GM12872 (cell line): Measurements from ENCODE around the gene OSBPL8.

ENCODE experiments used
- CTCF ChIP-seq: IDR thresholded peaks from 3 replicates; pipeline ENCODE4 v1.5.1; 2011; ENCODE audit warnings: low read depth, mild to moderate bottlenecking, low read length, moderate library complexity; ENCODE audit not compliant: insufficient read depth

OSBPL8 gene

GRCh38 chr12:76308866-76309265, 250.7 kb downstream of the OSBPL8 start:
- no peak for TF ChIP-seq CTCF

- no peak for TF ChIP-seq CTCF
Measured at GRCh38 chr12:76307083-76307482, 252.5 kb downstream of the OSBPL8 start.

GRCh38 chr12:76303989-76304460, 255.5 kb downstream of the OSBPL8 start:
- TF ChIP-seq CTCF, result no peak

GRCh38 chr12:76303365-76303764, 256.2 kb downstream of the OSBPL8 start:
- no peak for TF ChIP-seq CTCF
